A549 (cell line): Measurements from ENCODE around the gene CDX1. TPM values are rescaled to one million over a fixed set of nuclear protein-coding genes. Genes with fewer than 3 reads are reported as not detected.

Source experiments
- ATAC-seq, 2 experiments: fragments of 200-7000 bp in 1 of 2; fragments of >200 bp in 1 of 2; cut with Nextera tagmentation in 1 of 2; cut with Tn5 transposase in 1 of 2; 3 replicates each; pipeline versions ENCODE4 v1.8.0 to v1.9.1; 2018 to 2020; ENCODE audit warnings: mild to moderate bottlenecking in 1 of 2, moderate library complexity in 1 of 2
- CTCF ChIA-PET: fragments of 300-600 bp; sonication (Branson Sonifier 250); formaldehyde crosslinking; extraction: SDS; loops from one replicate; lab custom pipeline; 2021; ENCODE audit warnings: antibody characterized with exemption, inconsistent platforms; lab: Yijun Ruan, JAX
- POLR2A ChIA-PET: fragments of 350-600 bp; formaldehyde crosslinking; extraction: SDS; loops from one replicate; lab custom pipeline; 2021; ENCODE audit warnings: antibody characterized with exemption, inconsistent platforms; lab: Yijun Ruan, JAX
- DNase-seq, 2 experiments: peaks; one replicate each; pipeline versions ENCODE4 v3.0.0 to v3.0.0-alpha.2; 2011 to 2016; ENCODE audit warnings: low read depth in 1 of 2, low spot score in 1 of 2
- FAIRE-seq: peaks from 2 replicates; lab custom pipeline; 2011; peaks lifted over from hg19 to GRCh38; lab: Jason Lieb, UNC
- H3K27ac ChIP-seq, 2 experiments: fragments of >200 bp; sonication (Bioruptor Twin); formaldehyde crosslinking; 3 replicates each; pipeline ENCODE4 v1.5.1; 2016 to 2017
- H3K4me1 ChIP-seq: fragments of >200 bp; sonication (Bioruptor Twin); formaldehyde crosslinking; 3 replicates; pipeline ENCODE4 v1.6.1; 2016
- H3K4me2 ChIP-seq: fragments of >200 bp; sonication (Bioruptor Twin); formaldehyde crosslinking; 3 replicates; pipeline ENCODE4 v1.6.1; 2016
- H3K4me3 ChIP-seq: fragments of >200 bp; sonication (Bioruptor Twin); formaldehyde crosslinking; 3 replicates; pipeline ENCODE4 v1.5.1; 2016
- H3K9me3 ChIP-seq: fragments of >200 bp; sonication (Bioruptor Twin); formaldehyde crosslinking; 3 replicates; pipeline ENCODE4 v1.6.1; 2016
- BHLHE40 ChIP-seq: IDR thresholded peaks from 2 replicates; pipeline ENCODE4 v1.6.1; 2012; ENCODE audit warnings: low read depth, low read length, inconsistent platforms
- CBX2 ChIP-seq: fragments of 200-600 bp; sonication (generic); IDR thresholded peaks from 2 replicates; pipeline ENCODE4 v1.6.1; 2016; ENCODE audit warnings: low read depth, mild to moderate bottlenecking, borderline replicate concordance
- CBX8 ChIP-seq: fragments of 200-600 bp; sonication (generic); IDR thresholded peaks from 2 replicates; pipeline ENCODE4 v1.6.1; 2016
- CHD2 ChIP-seq: fragments of 150-350 bp; IDR thresholded peaks from 2 replicates; pipeline ENCODE4 v1.6.1; 2014; ENCODE audit warnings: low read length; ENCODE audit not compliant: partially characterized antibody
- CHD4 ChIP-seq: fragments of 200-600 bp; sonication (generic); IDR thresholded peaks from 2 replicates; pipeline ENCODE4 v1.6.1; 2016; ENCODE audit warnings: antibody characterized with exemption, mild to moderate bottlenecking, borderline replicate concordance
- EHF ChIP-seq: fragments of 250-450 bp; sonication (Bioruptor Pico); IDR thresholded peaks from 2 replicates; pipeline ENCODE4 v1.5.0; 2020; ENCODE audit warnings: mild to moderate bottlenecking
- EHMT2 ChIP-seq: fragments of 200-600 bp; sonication (generic); IDR thresholded peaks from 2 replicates; pipeline ENCODE4 v1.6.1; 2016; ENCODE audit warnings: antibody characterized with exemption, low read depth, mild to moderate bottlenecking, moderate library complexity
- FOSB ChIP-seq: fragments of 250-450 bp; sonication (Bioruptor Pico); IDR thresholded peaks from 2 replicates; pipeline ENCODE4 v1.5.0; 2020; ENCODE audit warnings: mild to moderate bottlenecking, moderate library complexity
- FOSL2 ChIP-seq, 2 experiments: fragments of 450-650 bp in 1 of 2; fragments of >200 bp in 1 of 2; sonication (Bioruptor Twin) in 1 of 2; formaldehyde crosslinking; IDR thresholded peaks; 2 replicates each; pipeline versions ENCODE4 v1.5.0 to v1.6.1; 2016 to 2020; ENCODE audit warnings: mild to moderate bottlenecking in 1 of 2, moderate library complexity in 1 of 2
- GATA3 ChIP-seq: IDR thresholded peaks from 2 replicates; pipeline ENCODE4 v1.6.1; 2012; ENCODE audit warnings: borderline replicate concordance
- HDAC2 ChIP-seq: fragments of 200-600 bp; sonication (generic); IDR thresholded peaks from 2 replicates; pipeline ENCODE4 v1.6.1; 2016
- HOXB13 ChIP-seq: fragments of 250-450 bp; sonication (Bioruptor Pico); IDR thresholded peaks from 2 replicates; pipeline ENCODE4 v1.5.0; 2020; ENCODE audit warnings: low read depth, mild to moderate bottlenecking, moderate library complexity
- HOXB5 ChIP-seq: fragments of 250-450 bp; sonication (Bioruptor Pico); IDR thresholded peaks from 2 replicates; pipeline ENCODE4 v1.5.0; 2020; ENCODE audit warnings: mild to moderate bottlenecking, moderate library complexity
- KDM5A ChIP-seq: fragments of 200-600 bp; sonication (generic); IDR thresholded peaks from 2 replicates; pipeline ENCODE4 v1.6.1; 2016; ENCODE audit warnings: antibody characterized with exemption, mild to moderate bottlenecking
- NFE2L2 ChIP-seq: fragments of 150-350 bp; conservative IDR thresholded peaks from 2 replicates; pipeline ENCODE4 v1.6.1; 2014; ENCODE audit warnings: low read length
- PHF8 ChIP-seq: fragments of 200-600 bp; sonication (generic); IDR thresholded peaks from 2 replicates; pipeline ENCODE4 v1.6.1; 2016; ENCODE audit warnings: low read depth, mild to moderate bottlenecking, antibody characterized with exemption, moderate library complexity, borderline replicate concordance
- POLR2A ChIP-seq: IDR thresholded peaks from 2 replicates; pipeline ENCODE4 v1.6.1; 2012; ENCODE audit warnings: mild to moderate bottlenecking, low read length
- POLR2AphosphoS2 ChIP-seq: conservative IDR thresholded peaks from 2 replicates; pipeline ENCODE4 v1.6.1; 2012; ENCODE audit warnings: low read length, improper control_type of control experiment, inconsistent platforms
- RAD21 ChIP-seq, 2 experiments: fragments of >200 bp in 1 of 2; sonication (Bioruptor Twin) in 1 of 2; formaldehyde crosslinking in 1 of 2; IDR thresholded peaks in 1 of 2; conservative IDR thresholded peaks in 1 of 2; 2 replicates in 1 of 2; 3 replicates in 1 of 2; pipeline ENCODE4 v1.6.1; 2012 to 2018; ENCODE audit warnings: inconsistent platforms in 1 of 2
- RCOR1 ChIP-seq: fragments of 150-350 bp; IDR thresholded peaks from 2 replicates; pipeline ENCODE4 v1.6.1; 2014; ENCODE audit warnings: antibody characterized with exemption, low read length, low read depth
- RNF2 ChIP-seq: fragments of 200-600 bp; sonication (generic); IDR thresholded peaks from 2 replicates; pipeline ENCODE4 v1.6.1; 2016; ENCODE audit warnings: low read depth, mild to moderate bottlenecking, antibody characterized with exemption, moderate library complexity, borderline replicate concordance
- SMC3 ChIP-seq: fragments of >200 bp; sonication (Bioruptor Twin); formaldehyde crosslinking; IDR thresholded peaks from 3 replicates; pipeline ENCODE4 v1.6.1; 2018; ENCODE audit warnings: inconsistent platforms
- ZC3H11A ChIP-seq: fragments of 450-650 bp; IDR thresholded peaks from 2 replicates; pipeline ENCODE4 v1.6.1; 2014; ENCODE audit warnings: antibody characterized with exemption, mild to moderate bottlenecking
- ZSCAN20 ChIP-seq: fragments of 250-450 bp; sonication (Bioruptor Pico); IDR thresholded peaks from 2 replicates; pipeline ENCODE4 v1.8.0; 2022; ENCODE audit warnings: mild to moderate bottlenecking, moderate library complexity
- WGBS: methylation state at CpG from one replicate; pipeline ENCODE4 v1.1.6; 2017; ENCODE audit errors: missing lambda C conversion rate; 5-methylcytosine and 5-hydroxymethylcytosine counted together
- polyA plus RNA-seq, 4 experiments: library from polyadenylated mRNA; depleted of rRNA in 3 of 4; stranded (reverse); fragments of >200 nt; fragmentation: RNase III in 1 of 4; extraction: RNeasy Plus Mini Kit Qiagen cat#74134 plus additional on column Dnase treatment in 1 of 4; gene quantifications; 2 replicates in 3 of 4; 3 replicates in 1 of 4; pipeline ENCODE4 v1.2.3, GENCODE V29; 2011 to 2017
- TF ChIP-seq, protein P1 (sequence below): fragments of >200 bp; sonication (Bioruptor Twin); formaldehyde crosslinking; IDR thresholded peaks from 2 replicates; pipeline ENCODE4 v1.6.1; 2016
- TF ChIP-seq, protein P2 (sequence below): fragments of >200 bp; sonication (Bioruptor Twin); formaldehyde crosslinking; IDR thresholded peaks from 3 replicates; pipeline ENCODE4 v1.5.1; 2016
- TF ChIP-seq, protein P3 (sequence below): fragments of 450-650 bp; IDR thresholded peaks from 2 replicates; pipeline ENCODE4 v1.6.1; 2014; ENCODE audit warnings: antibody characterized with exemption
- TF ChIP-seq, protein P4 (sequence below): IDR thresholded peaks from 2 replicates; pipeline ENCODE4 v1.6.1; 2012; ENCODE audit warnings: low read depth, borderline replicate concordance
- TF ChIP-seq, protein P5 (sequence below): fragments of 150-350 bp; IDR thresholded peaks from 2 replicates; pipeline ENCODE4 v1.6.1; 2014; ENCODE audit warnings: low read depth, mild to moderate bottlenecking, low read length
- TF ChIP-seq, protein P6 (sequence below): IDR thresholded peaks from 2 replicates; pipeline ENCODE4 v1.6.1; 2012

The CDX1 gene
- polyA plus RNA-seq, 2 of the 4 experiments (the other 2 are of a cell fraction): not detected

DNA sequence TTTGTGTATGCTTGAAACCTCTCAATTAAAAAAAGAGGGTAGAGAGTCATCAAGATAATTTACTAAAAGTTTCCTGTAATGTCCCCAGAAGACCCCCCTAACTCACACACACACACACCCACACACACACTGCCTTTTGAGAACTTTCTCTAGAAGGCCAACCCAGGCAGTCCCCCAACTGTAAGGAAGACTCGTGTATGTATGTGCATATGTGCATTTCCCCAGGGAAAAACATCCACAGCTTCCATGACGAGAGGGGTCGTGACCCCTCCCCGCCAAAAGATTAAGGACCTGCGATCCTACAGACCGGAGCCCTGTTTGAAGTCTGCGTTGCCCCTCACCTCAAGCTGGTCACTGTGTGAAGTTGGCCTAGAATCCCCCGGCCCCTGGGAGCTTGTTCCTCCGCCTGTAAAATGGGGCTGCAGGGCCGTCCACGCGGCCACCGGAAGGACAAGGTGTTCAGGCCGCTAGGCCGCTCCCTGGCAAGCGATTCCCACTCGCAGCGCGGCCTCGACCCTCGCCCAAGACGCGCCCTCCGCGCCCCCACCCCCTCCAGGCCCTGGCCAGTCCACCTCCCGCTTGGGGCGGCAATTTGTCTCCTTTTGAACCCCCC lies 435 bp upstream of the CDX1 start:
- ATAC-seq (no peak), DNase-seq (no peak), FAIRE-seq (no peak)
- Histone ChIP-seq H3K4me1 (peaks cover 8% of the 10 kb centered on the region; the same call in 1 of the 3 replicates), H3K27ac (no peak overlapping the region), H3K4me2 (no peak overlapping the region), H3K4me3 (no peak overlapping the region), H3K9me3 (no peaks in the 10 kb centered on the region)
- 85% methylated on average over 24 of the region's 27 CpGs for WGBS
- CTCF ChIA-PET: interaction anchor here (1.2 to 1.7 kb wide), 3 partner anchors 13 to 52 kb away, joined by 4 to 6 read pairs (median 4); no protein-coding TSS in a partner anchor
- TF ChIP-seq GATA3: no peak
- no peak for TF ChIP-seq POLR2AphosphoS2
- no peak for TF ChIP-seq HOXB5 (CRISPR knock-in tag)
- TF ChIP-seq POLR2A: no peak
- TF ChIP-seq, protein P1, sequence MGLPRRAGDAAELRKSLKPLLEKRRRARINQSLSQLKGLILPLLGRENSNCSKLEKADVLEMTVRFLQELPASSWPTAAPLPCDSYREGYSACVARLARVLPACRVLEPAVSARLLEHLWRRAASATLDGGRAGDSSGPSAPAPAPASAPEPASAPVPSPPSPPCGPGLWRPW: no peak
- TF ChIP-seq EHMT2: no peak
- TF ChIP-seq CBX2: no peak
- no peak for TF ChIP-seq CBX8
- TF ChIP-seq PHF8: no peak
- no peak for TF ChIP-seq EHF (CRISPR knock-in tag)
- no peak for TF ChIP-seq NFE2L2
- no peak for TF ChIP-seq ZSCAN20
- no peak for TF ChIP-seq RCOR1
- TF ChIP-seq, protein P2, sequence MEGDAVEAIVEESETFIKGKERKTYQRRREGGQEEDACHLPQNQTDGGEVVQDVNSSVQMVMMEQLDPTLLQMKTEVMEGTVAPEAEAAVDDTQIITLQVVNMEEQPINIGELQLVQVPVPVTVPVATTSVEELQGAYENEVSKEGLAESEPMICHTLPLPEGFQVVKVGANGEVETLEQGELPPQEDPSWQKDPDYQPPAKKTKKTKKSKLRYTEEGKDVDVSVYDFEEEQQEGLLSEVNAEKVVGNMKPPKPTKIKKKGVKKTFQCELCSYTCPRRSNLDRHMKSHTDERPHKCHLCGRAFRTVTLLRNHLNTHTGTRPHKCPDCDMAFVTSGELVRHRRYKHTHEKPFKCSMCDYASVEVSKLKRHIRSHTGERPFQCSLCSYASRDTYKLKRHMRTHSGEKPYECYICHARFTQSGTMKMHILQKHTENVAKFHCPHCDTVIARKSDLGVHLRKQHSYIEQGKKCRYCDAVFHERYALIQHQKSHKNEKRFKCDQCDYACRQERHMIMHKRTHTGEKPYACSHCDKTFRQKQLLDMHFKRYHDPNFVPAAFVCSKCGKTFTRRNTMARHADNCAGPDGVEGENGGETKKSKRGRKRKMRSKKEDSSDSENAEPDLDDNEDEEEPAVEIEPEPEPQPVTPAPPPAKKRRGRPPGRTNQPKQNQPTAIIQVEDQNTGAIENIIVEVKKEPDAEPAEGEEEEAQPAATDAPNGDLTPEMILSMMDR: no peak
- no peak for TF ChIP-seq KDM5A
- no peak for TF ChIP-seq FOSB
- TF ChIP-seq, protein P3, sequence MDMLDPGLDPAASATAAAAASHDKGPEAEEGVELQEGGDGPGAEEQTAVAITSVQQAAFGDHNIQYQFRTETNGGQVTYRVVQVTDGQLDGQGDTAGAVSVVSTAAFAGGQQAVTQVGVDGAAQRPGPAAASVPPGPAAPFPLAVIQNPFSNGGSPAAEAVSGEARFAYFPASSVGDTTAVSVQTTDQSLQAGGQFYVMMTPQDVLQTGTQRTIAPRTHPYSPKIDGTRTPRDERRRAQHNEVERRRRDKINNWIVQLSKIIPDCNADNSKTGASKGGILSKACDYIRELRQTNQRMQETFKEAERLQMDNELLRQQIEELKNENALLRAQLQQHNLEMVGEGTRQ: no peak
- TF ChIP-seq HOXB13 (CRISPR knock-in tag): no peak
- TF ChIP-seq, protein P4, sequence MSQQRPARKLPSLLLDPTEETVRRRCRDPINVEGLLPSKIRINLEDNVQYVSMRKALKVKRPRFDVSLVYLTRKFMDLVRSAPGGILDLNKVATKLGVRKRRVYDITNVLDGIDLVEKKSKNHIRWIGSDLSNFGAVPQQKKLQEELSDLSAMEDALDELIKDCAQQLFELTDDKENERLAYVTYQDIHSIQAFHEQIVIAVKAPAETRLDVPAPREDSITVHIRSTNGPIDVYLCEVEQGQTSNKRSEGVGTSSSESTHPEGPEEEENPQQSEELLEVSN: no peak
- POLR2A ChIA-PET: no interaction called here

DNA sequence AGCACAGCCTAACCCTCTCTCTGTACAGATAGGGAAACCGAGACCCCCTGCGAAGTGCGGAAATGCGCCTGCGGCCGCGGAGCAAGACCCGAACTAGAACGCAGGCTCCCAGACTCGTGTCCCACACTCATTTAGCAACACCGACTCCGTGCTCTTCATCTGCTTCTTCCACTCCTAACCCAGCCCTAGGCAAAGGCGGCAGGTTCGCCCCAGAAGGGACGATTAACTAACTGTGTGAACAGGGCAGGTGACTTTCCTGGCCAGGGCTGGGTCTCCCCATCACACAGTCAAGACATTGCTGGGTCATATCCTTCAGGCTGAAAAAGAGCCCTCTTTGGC lies 903 bp downstream of the CDX1 start:
- TF ChIP-seq RAD21 (conservative IDR thresholded peaks at IDR 0.05 in 1 of 2, IDR thresholded peaks at IDR 0.05 in 1 of 2): no peak
- 89% methylated on average over 15 of the region's 15 CpGs for WGBS
- H3K4me2 ChIP-seq: no peak overlapping the region
- CTCF ChIA-PET: interaction anchor here (1.3 to 3.3 kb wide), 3 partner anchors 23 to 51 kb away, joined by 3 to 17 read pairs (median 4); partner anchors contain the start of gene SLC6A7
- ATAC-seq (no peak), FAIRE-seq (no peak), DNase-seq (no peak)
- H3K4me1 ChIP-seq: peaks cover 5% of the 10 kb centered on the region; the same call in 1 of the 3 replicates
- H3K27ac ChIP-seq: no peak overlapping the region
- POLR2A ChIA-PET: no interaction called here
- no peaks in the 10 kb centered on the region for H3K9me3 ChIP-seq
- H3K4me3 ChIP-seq: no peak overlapping the region

DNA sequence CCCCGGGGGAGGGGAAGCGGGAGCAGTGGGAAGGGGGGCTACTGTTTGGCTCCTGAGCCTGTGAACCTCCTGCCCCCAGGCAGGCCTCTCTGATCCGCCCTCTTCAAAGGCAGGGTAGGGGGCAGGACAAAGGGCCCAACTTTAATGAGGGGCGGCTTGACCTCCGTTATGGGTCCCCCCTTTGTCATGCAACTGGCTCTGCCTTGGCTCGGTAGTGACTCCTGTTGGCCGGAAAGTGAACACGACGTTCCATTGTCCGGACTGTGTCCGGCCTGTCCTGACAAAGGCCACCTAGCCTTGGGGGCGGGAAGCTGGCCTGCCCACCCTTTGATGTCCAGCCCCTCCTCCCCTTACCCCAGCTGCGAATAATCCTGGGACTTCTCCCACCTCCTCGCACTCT lies 1.3 kb downstream of the CDX1 start:
- TF ChIP-seq POLR2AphosphoS2 (no peak), KDM5A (no peak), CBX8 (no peak), BHLHE40 (no peak), ZC3H11A (no peak), SMC3 (no peak), FOSL2 (IDR thresholded peaks at IDR 0.05) (no peak), FOSL2 (CRISPR knock-in tag; IDR thresholded peaks at IDR 0.05) (no peak), CHD4 (no peak), HDAC2 (no peak), GATA3 (no peak), RNF2 (no peak), CHD2 (no peak)
- TF ChIP-seq, protein P5, sequence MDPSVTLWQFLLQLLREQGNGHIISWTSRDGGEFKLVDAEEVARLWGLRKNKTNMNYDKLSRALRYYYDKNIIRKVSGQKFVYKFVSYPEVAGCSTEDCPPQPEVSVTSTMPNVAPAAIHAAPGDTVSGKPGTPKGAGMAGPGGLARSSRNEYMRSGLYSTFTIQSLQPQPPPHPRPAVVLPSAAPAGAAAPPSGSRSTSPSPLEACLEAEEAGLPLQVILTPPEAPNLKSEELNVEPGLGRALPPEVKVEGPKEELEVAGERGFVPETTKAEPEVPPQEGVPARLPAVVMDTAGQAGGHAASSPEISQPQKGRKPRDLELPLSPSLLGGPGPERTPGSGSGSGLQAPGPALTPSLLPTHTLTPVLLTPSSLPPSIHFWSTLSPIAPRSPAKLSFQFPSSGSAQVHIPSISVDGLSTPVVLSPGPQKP: no peak
- TF ChIP-seq, protein P6, sequence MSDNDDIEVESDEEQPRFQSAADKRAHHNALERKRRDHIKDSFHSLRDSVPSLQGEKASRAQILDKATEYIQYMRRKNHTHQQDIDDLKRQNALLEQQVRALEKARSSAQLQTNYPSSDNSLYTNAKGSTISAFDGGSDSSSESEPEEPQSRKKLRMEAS: no peak
- Histone ChIP-seq H3K4me2 (no peak overlapping the region), H3K4me3 (no peak overlapping the region), H3K9me3 (no peaks in the 10 kb centered on the region), H3K27ac (no peak overlapping the region), H3K4me1 (peaks cover 5% of the 10 kb centered on the region; the same call in 1 of the 3 replicates)
- WGBS: 88% methylated on average over 14 of the region's 14 CpGs
- ChIA-PET CTCF (interaction anchor here (0.7 to 3.3 kb wide), 4 partner anchors 23 to 232 kb away, joined by 3 to 17 read pairs (median 4); partner anchors contain the start of gene SLC6A7), POLR2A (no interaction called here)
- FAIRE-seq (no peak), DNase-seq (no peak), ATAC-seq (no peak)
